Endothelial cell of umbilical vein (primary cell): ENCODE results near the gene SLC26A6. TPM values are rescaled to one million over a fixed set of nuclear protein-coding genes. Genes with fewer than 3 reads are reported as not detected.

ENCODE experiments used
- BruUV-seq: library from RNA; stranded (reverse); fragments of 400-500 nt; replicated peaks from 2 replicates; lab custom pipeline; 2021; lab: Mats Ljungman, UMichigan
- CTCF ChIA-PET: fragments of 300-600, 350-600 bp; sonication (Branson Sonifier 250); formaldehyde crosslinking; loops from one replicate; lab custom pipeline; 2021; ENCODE audit warnings: antibody characterized with exemption, inconsistent platforms; lab: Charles Lee
- POLR2A ChIA-PET: fragments of 300-600, 350-600 bp; sonication (Branson Sonifier 250); formaldehyde crosslinking; loops from one replicate; lab custom pipeline; 2021; ENCODE audit warnings: antibody characterized with exemption, inconsistent platforms; lab: Charles Lee
- DNase-seq: peaks from one replicate; pipeline ENCODE4 v3.0.0-alpha.2; 2011; ENCODE audit warnings: low read depth, low spot score
- FAIRE-seq: peaks from 2 replicates; lab custom pipeline; 2011; peaks lifted over from hg19 to GRCh38; lab: Jason Lieb, UNC
- H2AFZ ChIP-seq: 2 replicates; pipeline ENCODE4 v1.6.0; 2012; ENCODE audit warnings: low read depth, low read length, control low read depth, inconsistent platforms
- H3K27ac ChIP-seq: 2 replicates; pipeline ENCODE4 v1.5.1; 2011; ENCODE audit warnings: low read depth, mild to moderate bottlenecking, control low read depth, low read length, moderate library complexity; ENCODE audit not compliant: insufficient read depth
- H3K27me3 ChIP-seq, 2 experiments: 2 replicates each; pipeline versions ENCODE4 v1.6.0 to v1.6.1; 2011; ENCODE audit warnings: low read length in 2 of 2, mixed read lengths in 1 of 2; ENCODE audit not compliant: control insufficient read depth in 2 of 2, insufficient read depth in 2 of 2
- H3K36me3 ChIP-seq, 2 experiments: 2 replicates in 1 of 2; 3 replicates in 1 of 2; pipeline ENCODE4 v1.5.1; 2011; ENCODE audit warnings: low read length in 2 of 2, mild to moderate bottlenecking in 1 of 2, moderate library complexity in 1 of 2; ENCODE audit not compliant: control insufficient read depth in 2 of 2, insufficient read depth in 2 of 2; ENCODE audit errors: extremely low read depth in 1 of 2
- H3K4me1 ChIP-seq: 3 replicates; pipeline ENCODE4 v1.5.1; 2011; ENCODE audit warnings: mild to moderate bottlenecking, low read length; ENCODE audit not compliant: control insufficient read depth, insufficient read depth; ENCODE audit errors: extremely low read depth
- H3K4me2 ChIP-seq: 2 replicates; pipeline ENCODE4 v1.6.1; 2011; ENCODE audit warnings: low read length, control low read depth, mixed read lengths; ENCODE audit not compliant: insufficient read depth
- H3K4me3 ChIP-seq, 3 experiments: fragments of 200-600 bp in 1 of 3; sonication (generic), shearing (Covaris generic) in 1 of 3; replicated peaks in 1 of 3; 2 replicates each; pipeline ENCODE4 v1.5.1; 2011 to 2016; ENCODE audit warnings: control low read depth in 3 of 3, low read length in 3 of 3, mild to moderate bottlenecking in 2 of 3, inconsistent platforms in 1 of 3, low read depth in 1 of 3, moderate library complexity in 1 of 3; ENCODE audit not compliant: insufficient read depth in 1 of 3
- H3K79me2 ChIP-seq: 2 replicates; pipeline ENCODE4 v1.6.0; 2012; ENCODE audit warnings: low read length, inconsistent platforms; ENCODE audit not compliant: control insufficient read depth, insufficient read depth
- H3K9ac ChIP-seq: replicated peaks from 2 replicates; pipeline ENCODE3; 2011; ENCODE audit warnings: low read length, control low read depth; ENCODE audit not compliant: insufficient read depth; ENCODE audit errors: extremely low read depth
- H3K9me1 ChIP-seq: replicated peaks from 3 replicates; pipeline ENCODE4 v1.6.0; 2011; ENCODE audit warnings: mild to moderate bottlenecking, low read length; ENCODE audit not compliant: control insufficient read depth, insufficient read depth; ENCODE audit errors: extremely low read depth
- H3K9me3 ChIP-seq: replicated peaks from 2 replicates; pipeline ENCODE4 v1.5.1; 2012; ENCODE audit warnings: low read length, inconsistent platforms; ENCODE audit not compliant: control insufficient read depth, insufficient read depth
- H4K20me1 ChIP-seq: replicated peaks from 2 replicates; pipeline ENCODE3; 2011; ENCODE audit warnings: mild to moderate bottlenecking, low read length; ENCODE audit not compliant: control insufficient read depth, insufficient read depth; ENCODE audit errors: extremely low read depth
- EZH2 ChIP-seq: IDR thresholded peaks from 2 replicates; pipeline ENCODE4 v1.6.1; 2012; ENCODE audit warnings: borderline replicate concordance, low read depth, mild to moderate bottlenecking, moderate library complexity, low read length, inconsistent platforms; ENCODE audit not compliant: severe bottlenecking
- FOS ChIP-seq: IDR thresholded peaks from 2 replicates; pipeline ENCODE4 v1.6.1; 2011; ENCODE audit warnings: mild to moderate bottlenecking, low read length, moderate library complexity, borderline replicate concordance; ENCODE audit not compliant: insufficient read depth
- GATA2 ChIP-seq: IDR thresholded peaks from 2 replicates; pipeline ENCODE4 v1.7.0; 2011; ENCODE audit warnings: low read depth, mild to moderate bottlenecking, moderate library complexity, mixed read lengths, low read length; ENCODE audit not compliant: insufficient read length, insufficient read depth
- JUN ChIP-seq: IDR thresholded peaks from 2 replicates; pipeline ENCODE4 v1.6.1; 2011; ENCODE audit warnings: borderline replicate concordance, low read depth; ENCODE audit not compliant: insufficient read length, insufficient read depth
- MYC ChIP-seq: IDR thresholded peaks from one replicate; pipeline ENCODE4 v1.6.1; 2011; ENCODE audit warnings: mild to moderate bottlenecking, low read depth, low read length
- POLR2A ChIP-seq: IDR thresholded peaks from 2 replicates; pipeline ENCODE4 v1.6.1; 2012; ENCODE audit warnings: low read depth, mild to moderate bottlenecking, control low read depth, low read length
- POLR2AphosphoS5 ChIP-seq: IDR thresholded peaks from 2 replicates; pipeline ENCODE4 v1.6.1; 2012; ENCODE audit warnings: low read depth, mild to moderate bottlenecking, control low read depth, low read length, moderate library complexity; ENCODE audit not compliant: insufficient read depth
- dilution Hi-C: fragments of 300-500 bp; cut with MboI; formaldehyde crosslinking; loops from one replicate; pipeline ENCODE4 v1.15.0; 2019; ENCODE audit warnings: low sequenced_read_pairs; ENCODE audit not compliant: extremely low pct_ligation_motif_present
- intact Hi-C: fragments of 100-400 bp; cut with micrococcal nuclease; formaldehyde crosslinking; loops from one replicate; pipeline ENCODE4 v1.10.0; 2022
- polyA plus RNA-seq, 4 experiments: library from polyadenylated mRNA; depleted of rRNA in 3 of 4; stranded (reverse) in 3 of 4; unstranded in 1 of 4; fragments of >200 nt; gene quantifications; 2 replicates each; pipeline versions ENCODE4 v1.2.1 to v1.2.3, GENCODE V29; 2011 to 2012; ENCODE audit warnings: missing spikeins in 1 of 4
- total RNA-seq: library from RNA; stranded (reverse); gene quantifications from 2 replicates; pipeline ENCODE4 v1.2.3, GENCODE V29; 2021
- TF ChIP-seq, protein P1 (sequence below), 2 donors: IDR thresholded peaks; 1 replicate in 1 of 2; 2 replicates in 1 of 2; pipeline ENCODE4 v1.5.1; 2011; ENCODE audit warnings: low read length in 2 of 2, mild to moderate bottlenecking in 2 of 2, moderate library complexity in 2 of 2, control low read depth in 1 of 2, inconsistent platforms in 1 of 2, low read depth in 1 of 2; ENCODE audit not compliant: insufficient read depth in 1 of 2; ENCODE audit errors: extremely low read depth in 1 of 2
- TF ChIP-seq, protein P2 (sequence below): IDR thresholded peaks from 2 replicates; pipeline ENCODE4 v1.6.1; 2011; ENCODE audit not compliant: insufficient read depth, insufficient read length

Gene SLC26A6
- total and polyA plus RNA-seq, 2 donors (not counting 3 experiments of a cell fraction or from before 2014, with no cell fraction given) = 31.0 to 32.2 TPM

DNA sequence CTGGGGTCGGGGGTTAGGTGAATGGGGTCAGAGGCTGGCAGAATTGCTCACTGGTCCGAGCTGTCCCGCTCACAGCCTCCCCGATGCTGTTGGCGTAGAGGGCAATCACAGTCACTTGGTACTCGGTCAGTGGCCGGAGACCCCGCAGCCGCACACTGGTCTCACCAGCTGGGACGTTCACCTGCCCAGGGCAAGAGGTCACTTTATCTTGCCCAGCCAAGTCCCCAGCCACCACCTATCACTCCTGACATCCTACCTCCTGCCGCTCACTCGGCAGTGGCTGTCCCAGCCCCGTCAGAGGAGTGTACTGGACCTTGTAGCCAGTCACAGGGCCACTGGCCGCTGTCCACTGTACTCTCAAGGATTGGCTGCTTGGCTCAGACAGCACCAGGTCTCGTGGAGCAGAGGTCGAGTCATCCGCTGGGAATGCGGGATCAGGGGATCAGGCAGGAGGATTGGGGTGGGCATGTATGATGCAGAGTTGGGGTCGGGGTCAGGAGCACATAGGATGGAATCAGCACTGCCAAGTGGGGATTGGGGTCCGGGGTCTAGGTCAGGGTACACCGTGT is 42.7 kb downstream of the SLC26A6 start:
- no peak overlapping the region for H2AFZ ChIP-seq

More for the DNA sequence above, 42.7 kb downstream of the SLC26A6 start:
- BruUV-seq = no TSS peak
- dilution Hi-C loops (no loop called here), intact Hi-C loops (no loop called here)
- Histone ChIP-seq H3K36me3 (no peaks in the 10 kb centered on the region), H3K4me1 (peaks cover 6% of the 10 kb centered on the region), H3K9ac (no peak overlapping the region), H3K9me1 (no peaks in the 10 kb centered on the region), H3K9me3 (no peaks in the 10 kb centered on the region), H3K27me3 (peaks cover 9 to 11% of the 10 kb centered on the region in 2 experiments), H3K4me2 (no peak overlapping the region), H3K27ac (no peak overlapping the region), H4K20me1 (no peaks in the 10 kb centered on the region), H3K4me3 (no peak overlapping the region), H3K79me2 (no peaks in the 10 kb centered on the region)
- POLR2A ChIA-PET = no interaction called here
- CTCF ChIA-PET = interaction anchor here (1.4 kb wide), 1 partner anchor 9 kb away, joined by 3 read pairs; no protein-coding TSS in a partner anchor
- TF ChIP-seq FOS = no peak
- no peak for TF ChIP-seq GATA2
- TF ChIP-seq, protein P1, sequence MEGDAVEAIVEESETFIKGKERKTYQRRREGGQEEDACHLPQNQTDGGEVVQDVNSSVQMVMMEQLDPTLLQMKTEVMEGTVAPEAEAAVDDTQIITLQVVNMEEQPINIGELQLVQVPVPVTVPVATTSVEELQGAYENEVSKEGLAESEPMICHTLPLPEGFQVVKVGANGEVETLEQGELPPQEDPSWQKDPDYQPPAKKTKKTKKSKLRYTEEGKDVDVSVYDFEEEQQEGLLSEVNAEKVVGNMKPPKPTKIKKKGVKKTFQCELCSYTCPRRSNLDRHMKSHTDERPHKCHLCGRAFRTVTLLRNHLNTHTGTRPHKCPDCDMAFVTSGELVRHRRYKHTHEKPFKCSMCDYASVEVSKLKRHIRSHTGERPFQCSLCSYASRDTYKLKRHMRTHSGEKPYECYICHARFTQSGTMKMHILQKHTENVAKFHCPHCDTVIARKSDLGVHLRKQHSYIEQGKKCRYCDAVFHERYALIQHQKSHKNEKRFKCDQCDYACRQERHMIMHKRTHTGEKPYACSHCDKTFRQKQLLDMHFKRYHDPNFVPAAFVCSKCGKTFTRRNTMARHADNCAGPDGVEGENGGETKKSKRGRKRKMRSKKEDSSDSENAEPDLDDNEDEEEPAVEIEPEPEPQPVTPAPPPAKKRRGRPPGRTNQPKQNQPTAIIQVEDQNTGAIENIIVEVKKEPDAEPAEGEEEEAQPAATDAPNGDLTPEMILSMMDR (IDR thresholded peaks at IDR 0.05; ENCODE audit: extremely low read depth in 1 of 2, insufficient read depth in 1 of 2, low read depth in 1 of 2, low read length in 2 of 2) = no peak
- TF ChIP-seq, protein P2, sequence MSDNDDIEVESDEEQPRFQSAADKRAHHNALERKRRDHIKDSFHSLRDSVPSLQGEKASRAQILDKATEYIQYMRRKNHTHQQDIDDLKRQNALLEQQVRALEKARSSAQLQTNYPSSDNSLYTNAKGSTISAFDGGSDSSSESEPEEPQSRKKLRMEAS = no peak
- TF ChIP-seq POLR2A = no peak
- no peak for TF ChIP-seq MYC
- no peak for TF ChIP-seq JUN
- no peak for TF ChIP-seq EZH2
- no peak for TF ChIP-seq POLR2AphosphoS5
- FAIRE-seq (no peak), DNase-seq (no peak)
